ENCODE data around the gene EZR. TPM values are rescaled to one million over a fixed set of nuclear protein-coding genes. Genes with fewer than 3 reads are reported as not detected.
"Not testable (repeated sequence)": the region's sequence is repeated elsewhere in the genome, so short reads cannot be mapped to it uniquely, and the experiment has no call there.

The EZR gene
- total RNA-seq, 1 experiment from 2014 or later, result 216 TPM

DNA sequence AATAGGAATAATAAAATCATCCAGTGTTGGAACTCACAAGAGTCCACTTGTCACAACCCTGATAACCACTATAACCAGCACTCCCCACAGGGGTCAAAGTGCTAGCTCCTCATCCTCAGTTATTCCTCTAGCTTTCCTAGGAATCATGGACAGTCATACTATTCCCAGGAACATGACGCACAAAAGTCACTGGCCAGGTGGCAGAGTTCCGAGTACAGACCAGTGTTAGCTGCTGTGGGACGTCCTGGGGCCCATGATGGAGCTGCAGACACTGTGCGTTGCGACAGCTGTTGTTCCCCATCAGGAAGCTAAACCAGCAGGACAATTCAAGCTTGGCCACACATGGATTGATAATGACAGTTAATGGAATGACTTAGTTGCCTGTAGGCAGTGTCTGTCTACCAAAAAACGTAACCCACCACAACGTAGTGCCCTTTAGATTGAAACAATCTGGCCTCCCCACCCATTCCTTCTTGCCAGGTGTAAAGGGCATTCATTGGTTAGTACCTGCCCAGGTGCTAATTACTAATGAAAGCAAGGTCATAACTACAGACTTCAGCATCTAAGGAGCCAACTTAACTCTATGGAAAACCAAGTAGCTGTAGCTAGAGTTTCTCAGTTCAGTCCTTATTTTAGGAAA lies 17.4 kb downstream of the EZR start:
- H3K36me3 ChIP-seq (replicated peaks; ENCODE audit: control insufficient read depth, insufficient read depth, low read length), result peaks cover 1% of the 10 kb centered on the region; the same call in 1 of the 2 replicates
- no peaks in the 10 kb centered on the region for H3K27me3 ChIP-seq (ENCODE audit: control insufficient read depth, insufficient read depth, low read length)
- DNase-seq, result no peak
- no peak overlapping the region for H3K4me3 ChIP-seq (ENCODE audit: insufficient read depth, low read depth, low read length)

DNA sequence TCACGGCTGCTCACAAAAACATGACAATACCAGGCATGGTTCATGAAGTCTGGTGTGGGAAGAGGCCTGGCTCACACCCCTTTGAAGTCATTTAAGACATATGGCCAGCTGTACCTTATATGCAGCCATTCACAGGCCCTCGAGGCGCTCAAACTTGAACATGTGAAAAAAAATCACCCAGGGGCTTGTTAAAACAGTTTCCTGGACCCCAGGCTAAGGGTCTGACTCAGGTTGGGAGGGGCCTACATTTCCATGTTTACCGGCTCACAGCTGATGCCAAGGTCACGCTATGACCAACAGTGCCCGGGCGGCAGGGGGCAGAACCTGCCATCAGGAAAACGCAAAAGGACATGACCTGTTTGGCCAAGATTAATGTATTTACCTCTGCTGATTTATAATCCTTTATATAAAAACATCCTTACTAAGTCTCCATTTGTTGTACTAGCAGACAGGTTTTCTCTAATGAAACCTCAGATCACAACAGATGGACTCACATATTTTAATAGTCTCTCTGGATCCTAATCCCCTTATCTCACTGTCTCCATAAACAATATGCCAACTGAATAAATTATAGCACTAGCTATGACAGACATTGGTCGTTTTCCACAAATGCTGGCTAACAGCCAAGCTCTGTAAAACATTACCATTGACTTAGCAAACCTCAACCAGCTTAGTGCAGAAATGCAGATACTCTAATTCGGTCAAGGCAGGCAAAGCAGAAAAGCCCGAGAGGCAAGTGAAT lies 19.9 kb downstream of the EZR start:
- Histone ChIP-seq H3K36me3 (replicated peaks; ENCODE audit: control insufficient read depth, insufficient read depth, low read length) (peaks cover 4% of the 10 kb centered on the region; the same call in 1 of the 2 replicates), H3K4me3 (ENCODE audit: insufficient read depth, low read depth, low read length) (no peak overlapping the region), H3K27me3 (ENCODE audit: control insufficient read depth, insufficient read depth, low read length) (no peaks in the 10 kb centered on the region)
- no peak for DNase-seq

DNA sequence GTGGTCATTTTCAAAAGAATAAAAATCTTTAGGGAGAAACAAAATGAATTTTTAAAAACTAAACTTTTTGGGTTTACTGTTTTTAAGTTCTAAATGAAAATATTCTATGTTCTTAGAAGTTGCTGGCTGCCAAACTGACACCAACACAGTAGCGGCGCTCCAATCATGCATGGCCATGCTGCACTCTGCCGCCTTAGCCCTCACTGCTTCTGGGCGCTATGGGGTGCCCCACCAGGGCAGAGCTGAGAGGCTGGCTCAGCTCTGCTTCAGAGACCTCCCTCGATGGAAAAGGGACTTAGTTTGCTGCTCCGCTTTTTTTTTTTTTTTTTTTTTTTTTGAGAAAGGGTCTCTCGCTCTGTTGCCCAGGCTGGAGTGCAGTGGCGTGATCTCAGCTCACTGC lies 20.9 kb downstream of the EZR start:
- no peak for DNase-seq
- no peaks in the 10 kb centered on the region for H3K27me3 ChIP-seq (ENCODE audit: control insufficient read depth, insufficient read depth, low read length)
- peaks cover 4% of the 10 kb centered on the region; the same call in 1 of the 2 replicates for H3K36me3 ChIP-seq (replicated peaks; ENCODE audit: control insufficient read depth, insufficient read depth, low read length)
- no peak overlapping the region for H3K4me3 ChIP-seq (ENCODE audit: insufficient read depth, low read depth, low read length)

DNA sequence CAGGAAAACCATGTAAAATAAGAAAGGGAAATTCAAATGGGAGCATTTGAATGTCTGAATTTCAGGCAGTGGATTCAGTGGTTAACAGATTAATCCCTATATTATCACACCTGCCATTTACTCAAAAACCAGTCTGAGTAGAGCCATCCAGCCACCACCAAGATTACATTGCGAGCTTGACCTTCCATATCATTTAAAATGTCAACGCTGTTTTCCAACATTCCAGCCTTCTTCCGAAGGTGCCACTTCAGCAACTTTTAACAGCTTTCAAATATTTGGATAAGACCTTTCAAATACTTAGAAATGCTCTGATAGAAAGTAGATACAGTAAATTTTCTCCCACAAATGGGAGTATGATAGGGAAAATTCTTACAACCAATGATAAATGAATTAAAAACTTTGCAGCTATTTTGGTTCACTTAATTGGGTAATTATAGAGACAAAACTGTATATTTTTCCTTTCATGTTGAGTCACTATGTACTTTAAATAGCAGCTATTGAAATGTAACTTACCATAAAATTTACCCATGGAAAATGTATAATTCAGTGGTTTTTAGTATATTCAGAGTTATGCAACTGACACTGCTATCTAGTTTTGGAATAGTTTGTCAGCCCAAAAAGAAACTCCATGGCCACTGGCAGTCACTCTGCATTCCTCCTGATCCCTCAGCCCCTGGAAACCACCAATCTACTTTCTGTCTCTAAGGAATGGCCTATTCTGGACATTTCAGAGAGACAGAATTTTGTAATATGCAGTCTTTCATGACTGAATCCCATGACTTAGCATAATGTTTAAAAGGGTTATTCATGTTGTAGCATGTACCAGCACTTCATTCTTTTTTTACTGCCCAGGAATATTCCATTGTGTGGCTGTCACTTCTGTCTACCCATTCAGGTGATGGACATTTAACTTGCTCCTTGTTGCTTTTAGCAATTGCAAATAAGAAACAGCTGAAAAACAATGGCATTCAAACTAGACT lies 21.5 kb downstream of the EZR start:
- H3K36me3 ChIP-seq (replicated peaks; ENCODE audit: control insufficient read depth, insufficient read depth, low read length), result peaks cover 4% of the 10 kb centered on the region; the same call in 1 of the 2 replicates
- no peaks in the 10 kb centered on the region for H3K27me3 ChIP-seq (ENCODE audit: control insufficient read depth, insufficient read depth, low read length)
- no peak overlapping the region for H3K4me3 ChIP-seq (ENCODE audit: insufficient read depth, low read depth, low read length)
- DNase-seq, result no peak

DNA sequence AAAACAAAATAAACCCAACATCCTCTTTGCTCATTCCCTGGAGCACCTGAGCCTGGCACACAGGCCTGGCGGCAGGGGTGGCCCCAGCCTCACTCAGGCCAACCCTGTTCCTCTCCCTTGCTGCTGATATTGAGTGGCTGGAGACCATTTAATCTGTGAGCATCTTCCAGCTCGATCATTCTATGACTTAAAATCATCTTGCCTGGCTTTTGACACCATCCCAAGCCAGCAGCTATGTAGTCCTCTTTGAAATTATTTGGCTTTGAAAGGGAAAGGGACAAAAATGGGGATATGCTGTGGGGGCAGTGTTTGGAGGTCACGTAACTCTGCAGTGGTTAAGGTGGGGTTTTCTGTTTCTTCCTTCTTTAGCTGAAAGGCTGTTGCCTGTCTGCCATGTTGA lies 22.8 kb downstream of the EZR start:
- no peak overlapping the region for H3K4me3 ChIP-seq (ENCODE audit: insufficient read depth, low read depth, low read length)
- no peak for DNase-seq
- H3K36me3 ChIP-seq (replicated peaks; ENCODE audit: control insufficient read depth, insufficient read depth, low read length), result peaks cover 3% of the 10 kb centered on the region; the same call in 1 of the 2 replicates
- H3K27me3 ChIP-seq (ENCODE audit: control insufficient read depth, insufficient read depth, low read length), result no peaks in the 10 kb centered on the region

DNA sequence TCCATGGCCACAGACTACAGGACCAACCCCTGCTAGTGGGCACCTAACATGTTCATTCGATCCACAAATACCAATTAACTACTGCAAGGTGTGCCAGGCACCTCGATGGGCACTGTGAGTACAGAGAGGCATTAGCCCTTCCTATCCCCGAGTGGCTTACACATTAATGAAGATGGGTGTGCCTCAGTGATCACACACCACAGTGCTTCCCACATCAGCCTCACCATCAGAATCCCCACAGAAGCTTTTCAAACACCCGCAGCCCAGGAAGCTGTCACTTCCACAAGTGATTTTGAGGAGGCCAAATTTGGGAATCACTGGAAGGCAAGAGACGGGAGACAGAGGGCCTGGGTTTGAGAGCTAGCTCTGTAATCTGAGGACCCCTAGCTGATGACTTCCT lies 23.7 kb downstream of the EZR start:
- peaks cover 3% of the 10 kb centered on the region for H3K36me3 ChIP-seq (replicated peaks; ENCODE audit: control insufficient read depth, insufficient read depth, low read length)
- H3K4me3 ChIP-seq (ENCODE audit: insufficient read depth, low read depth, low read length), result no peak overlapping the region
- DNase-seq, result no peak
- no peaks in the 10 kb centered on the region for H3K27me3 ChIP-seq (ENCODE audit: control insufficient read depth, insufficient read depth, low read length)

DNA sequence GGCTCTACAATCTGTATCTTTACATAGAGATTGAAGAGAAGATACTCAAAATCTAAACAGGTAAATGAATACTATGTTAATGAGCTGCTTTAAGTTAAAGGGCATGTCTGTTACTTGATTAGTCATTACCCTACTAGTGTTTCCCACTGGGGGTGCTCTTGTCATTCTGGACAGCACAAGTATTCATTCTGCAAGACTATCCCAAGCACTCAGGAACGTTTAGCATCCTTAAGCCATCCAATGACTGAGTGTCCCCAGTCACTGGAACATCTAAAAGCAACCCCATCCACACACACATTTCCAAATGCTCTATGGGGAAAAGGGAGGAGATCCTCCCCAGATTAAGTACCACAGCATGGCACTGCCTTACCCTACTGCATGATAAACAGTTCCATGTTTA lies 25.7 kb downstream of the EZR start:
- DNase-seq, result peak; percentile 64
- H3K27me3 ChIP-seq (ENCODE audit: control insufficient read depth, insufficient read depth, low read length), result no peaks in the 10 kb centered on the region
- no peak overlapping the region for H3K4me3 ChIP-seq (ENCODE audit: insufficient read depth, low read depth, low read length)
- peaks cover 13% of the 10 kb centered on the region for H3K36me3 ChIP-seq (replicated peaks; ENCODE audit: control insufficient read depth, insufficient read depth, low read length)

DNA sequence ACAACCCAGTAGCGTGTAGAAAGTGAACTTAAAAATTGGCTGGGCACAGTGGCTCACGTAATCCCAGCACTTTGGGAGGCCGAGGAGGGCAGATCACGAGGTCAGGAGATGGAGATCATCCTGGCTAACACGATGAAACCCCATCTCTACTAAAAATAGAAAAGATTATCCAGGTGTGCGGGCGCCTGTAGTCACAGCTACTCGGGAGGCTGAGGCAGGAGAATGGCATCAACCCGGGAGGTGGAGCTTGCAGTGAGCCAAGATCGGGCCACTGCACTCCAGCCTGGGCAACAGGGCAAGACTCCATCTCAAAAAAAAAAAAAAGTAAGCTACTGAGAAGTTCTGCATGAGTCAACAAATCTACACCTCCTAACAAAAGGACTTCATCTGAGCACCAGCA lies 26.7 kb downstream of the EZR start:
- H3K36me3 ChIP-seq (replicated peaks; ENCODE audit: control insufficient read depth, insufficient read depth, low read length), result peaks cover 19% of the 10 kb centered on the region
- not testable (repeated sequence) for H3K27me3 ChIP-seq (ENCODE audit: control insufficient read depth, insufficient read depth, low read length); DNase-seq; H3K4me3 ChIP-seq (ENCODE audit: insufficient read depth, low read depth, low read length)

DNA sequence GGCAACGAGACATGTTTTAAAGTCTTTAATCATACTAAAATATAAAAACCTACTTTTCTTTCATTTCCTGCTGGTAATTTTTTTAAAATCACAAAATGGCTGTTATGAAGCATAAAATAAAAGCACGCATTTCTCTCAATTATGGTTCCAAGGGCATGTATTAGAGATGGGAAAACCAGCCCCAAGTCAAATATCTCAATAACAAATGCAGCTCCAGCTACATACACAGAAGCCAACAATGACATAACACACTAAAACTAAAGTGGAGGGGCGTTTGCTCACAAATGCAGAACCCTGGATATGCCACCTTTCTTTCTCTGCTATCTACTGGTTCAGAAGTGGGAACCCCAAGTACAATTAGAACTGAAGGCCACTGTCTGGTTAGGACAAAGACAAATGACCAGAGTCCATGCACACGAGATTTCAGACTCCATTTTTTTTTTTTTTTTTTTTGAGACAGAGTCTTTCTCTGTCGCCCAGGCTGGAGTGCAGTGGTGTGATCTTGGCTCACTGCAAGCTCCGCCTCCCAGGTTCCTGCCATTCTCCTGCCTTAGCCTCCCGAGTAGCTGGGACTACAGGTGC lies 27.8 kb downstream of the EZR start:
- Histone ChIP-seq H3K27me3 (ENCODE audit: control insufficient read depth, insufficient read depth, low read length) (no peaks in the 10 kb centered on the region), H3K36me3 (replicated peaks; ENCODE audit: control insufficient read depth, insufficient read depth, low read length) (peaks cover 28% of the 10 kb centered on the region), H3K4me3 (ENCODE audit: insufficient read depth, low read depth, low read length) (no peak overlapping the region)
- DNase-seq, result no peak

DNA sequence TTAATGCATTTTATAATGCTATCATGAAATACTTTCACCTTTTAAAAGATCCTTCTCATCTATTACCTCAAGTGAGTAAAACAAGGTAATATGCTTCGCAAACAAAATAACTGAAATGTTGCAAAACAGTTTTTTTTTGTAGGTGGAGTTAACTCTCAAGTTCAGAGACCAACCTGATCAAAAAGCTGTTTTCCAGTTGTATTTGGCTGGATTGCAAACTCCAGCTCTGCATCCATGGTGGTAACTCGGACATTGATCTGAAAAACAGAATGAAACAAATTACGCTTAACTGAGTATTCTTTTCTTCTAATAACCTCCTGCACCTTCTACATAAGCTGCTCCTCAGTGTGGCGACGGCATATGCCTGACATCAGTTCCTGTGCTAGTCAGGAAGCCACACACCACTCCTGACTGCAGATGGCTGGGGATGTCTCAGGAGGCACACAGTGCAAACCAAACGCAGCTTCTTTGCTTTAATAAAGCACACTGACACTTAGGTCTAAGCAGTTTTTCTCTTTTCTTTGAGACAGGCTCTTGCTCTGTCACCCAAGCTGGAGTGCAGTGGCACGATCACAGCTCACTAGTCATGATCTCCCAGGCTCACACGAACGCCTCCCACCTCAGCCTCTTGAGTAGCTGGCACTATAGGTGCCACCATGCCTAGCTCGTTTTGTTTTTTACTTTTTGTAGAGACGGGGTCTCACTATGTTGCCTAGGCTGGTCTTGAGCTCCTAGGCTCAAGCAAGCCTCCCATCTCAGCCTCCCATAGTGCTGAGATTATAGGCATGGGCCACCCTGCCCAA lies 29.9 kb downstream of the EZR start:
- DNase-seq, result no peak

DNA sequence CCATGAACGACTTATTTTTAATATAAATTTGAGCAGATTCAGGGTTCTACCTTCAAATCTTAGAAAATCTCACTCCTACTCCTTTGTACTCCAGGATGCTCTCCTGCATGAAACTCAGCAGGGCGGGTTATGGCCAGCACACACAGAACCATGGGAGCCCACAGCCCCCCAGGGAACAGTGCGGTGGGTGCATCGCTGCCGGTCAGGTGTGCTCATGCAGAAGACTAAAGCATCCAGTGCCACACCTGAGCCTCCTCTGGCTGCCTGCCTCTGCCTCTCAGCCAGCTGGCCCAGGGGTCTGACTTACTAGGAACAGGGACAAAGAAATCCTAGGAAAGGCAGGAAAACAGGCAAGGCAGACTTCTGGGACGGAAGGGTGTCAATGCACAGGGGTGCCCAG lies 31.8 kb downstream of the EZR start:
- peaks cover 60% of the 10 kb centered on the region for H3K36me3 ChIP-seq (replicated peaks; ENCODE audit: control insufficient read depth, insufficient read depth, low read length)
- no peaks in the 10 kb centered on the region for H3K27me3 ChIP-seq (ENCODE audit: control insufficient read depth, insufficient read depth, low read length)
- no peak overlapping the region for H3K4me3 ChIP-seq (ENCODE audit: insufficient read depth, low read depth, low read length)
- DNase-seq, result no peak

More for the DNA sequence above, 29.9 kb downstream of the EZR start:
- peaks cover 42% of the 10 kb centered on the region for H3K36me3 ChIP-seq (replicated peaks; ENCODE audit: control insufficient read depth, insufficient read depth, low read length)
- no peaks in the 10 kb centered on the region for H3K27me3 ChIP-seq (ENCODE audit: control insufficient read depth, insufficient read depth, low read length)
- H3K4me3 ChIP-seq (ENCODE audit: insufficient read depth, low read depth, low read length), result no peak overlapping the region

DNA sequence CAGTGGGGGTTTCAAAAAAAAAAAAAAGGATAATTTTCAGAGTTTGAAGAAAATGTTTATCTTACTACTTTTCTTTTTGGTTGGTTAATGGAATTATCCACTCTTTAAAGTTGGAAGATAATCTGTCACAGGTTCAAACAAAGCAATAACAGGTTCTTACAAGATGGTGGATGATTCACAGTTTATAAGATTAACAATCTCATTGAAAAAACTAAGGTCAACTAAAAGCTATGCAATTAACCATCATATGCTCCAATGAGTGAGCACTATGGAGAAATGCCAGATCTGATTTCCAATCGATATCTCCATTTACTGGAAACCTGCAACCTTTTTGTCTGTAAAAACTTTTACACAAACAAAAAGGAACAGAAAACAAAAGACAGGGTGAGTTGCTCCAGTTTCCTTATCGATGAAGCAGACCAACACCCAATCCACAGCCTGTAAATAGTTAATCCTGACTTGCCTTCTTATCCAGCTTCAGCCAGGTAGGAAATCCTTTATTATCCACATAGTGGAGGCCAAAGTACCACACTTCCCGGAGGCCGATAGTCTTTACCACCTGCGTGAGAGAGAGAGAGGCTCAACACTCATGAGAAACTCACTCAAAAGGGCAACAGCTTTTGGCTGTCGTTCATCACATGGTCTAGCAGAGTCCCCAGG lies 32.4 kb downstream of the EZR start:
- Histone ChIP-seq H3K36me3 (replicated peaks; ENCODE audit: control insufficient read depth, insufficient read depth, low read length) (peaks cover 67% of the 10 kb centered on the region), H3K27me3 (ENCODE audit: control insufficient read depth, insufficient read depth, low read length) (no peaks in the 10 kb centered on the region), H3K4me3 (ENCODE audit: insufficient read depth, low read depth, low read length) (no peak overlapping the region)
- DNase-seq, result no peak

DNA sequence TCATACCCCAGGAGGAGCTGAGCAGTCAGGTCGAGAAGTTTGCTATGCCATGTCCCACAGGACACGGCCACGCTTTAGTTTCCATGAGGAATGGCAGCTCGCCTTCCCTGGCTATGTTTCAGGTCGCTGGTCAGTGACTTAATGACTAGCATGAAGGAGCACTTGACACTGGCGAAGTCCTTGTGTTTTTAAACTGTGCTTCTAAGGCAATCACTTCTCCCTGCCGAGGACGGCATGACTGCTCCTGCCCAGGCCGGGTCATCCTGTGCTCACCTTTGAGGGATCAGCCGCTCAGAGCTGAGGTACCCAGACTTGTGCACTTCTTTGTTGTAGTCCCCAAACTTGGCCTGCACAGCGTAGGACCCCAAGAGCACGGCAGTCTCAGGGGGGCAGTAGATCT lies 34.1 kb downstream of the EZR start:
- DNase-seq, result no peak
- no peaks in the 10 kb centered on the region for H3K27me3 ChIP-seq (ENCODE audit: control insufficient read depth, insufficient read depth, low read length)
- peaks cover 79% of the 10 kb centered on the region for H3K36me3 ChIP-seq (replicated peaks; ENCODE audit: control insufficient read depth, insufficient read depth, low read length)
- no peak overlapping the region for H3K4me3 ChIP-seq (ENCODE audit: insufficient read depth, low read depth, low read length)

Data from H7 (cell line).